ENCODE data around the gene ITPRID1. TPM values are rescaled to one million over a fixed set of nuclear protein-coding genes. Genes with fewer than 3 reads are reported as not detected.

ITPRID1 gene
- total RNA-seq, 1 donor from 2014 or later = not detected

DNA sequence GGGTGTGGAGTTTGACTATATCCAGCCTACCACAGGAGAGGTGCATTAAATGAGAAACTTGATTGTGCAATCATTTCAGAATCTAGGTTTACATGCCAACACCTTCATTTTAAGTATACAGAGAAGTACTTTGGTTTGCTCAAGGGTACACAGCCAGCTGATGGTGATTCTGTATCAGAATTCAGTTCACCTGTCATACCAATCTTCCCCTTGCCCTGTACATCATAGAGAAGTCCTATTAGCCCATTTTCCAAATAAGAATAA, 138.1 kb downstream of the ITPRID1 start:
- H3K27ac Mint-ChIP-seq = no peak overlapping the region
- no peaks in the 10 kb centered on the region for H3K4me1 Mint-ChIP-seq (ENCODE audit: low read depth)
- no peaks in the 10 kb centered on the region for H3K27me3 Mint-ChIP-seq (ENCODE audit: insufficient read depth)
- H3K4me3 Mint-ChIP-seq = no peak overlapping the region
- intact Hi-C loops (cut with micrococcal nuclease) = no loop called here
- H3K9me3 Mint-ChIP-seq = no peaks in the 10 kb centered on the region
- H3K36me3 Mint-ChIP-seq (ENCODE audit: low read depth) = no peaks in the 10 kb centered on the region
- no peak for DNase-seq (ENCODE audit: low spot score)

DNA sequence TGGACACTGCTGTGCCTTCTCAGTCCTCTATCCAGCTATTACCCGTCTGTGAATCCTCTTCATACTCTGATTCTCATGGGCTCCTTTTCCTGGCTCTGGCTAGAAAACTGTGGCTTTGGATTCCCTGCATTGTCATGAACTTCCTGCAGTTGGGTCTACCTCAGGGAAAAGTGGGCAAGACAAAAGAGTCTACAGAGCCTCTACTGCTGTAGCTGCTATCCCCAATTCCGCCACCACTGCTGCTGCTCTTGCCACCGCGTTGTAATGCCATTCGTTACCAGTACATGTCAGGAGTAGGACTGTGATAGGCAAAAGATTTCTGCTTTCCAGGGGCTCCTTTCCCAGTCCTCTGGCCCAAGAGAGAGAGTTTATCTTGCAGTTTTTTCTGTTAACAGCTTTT, 149.2 kb downstream of the ITPRID1 start:
- no peak for DNase-seq (ENCODE audit: low spot score)
- H3K27me3 Mint-ChIP-seq (ENCODE audit: insufficient read depth) = no peaks in the 10 kb centered on the region
- no peak overlapping the region for H3K27ac Mint-ChIP-seq
- H3K9me3 Mint-ChIP-seq = no peaks in the 10 kb centered on the region
- no peak overlapping the region for H3K4me3 Mint-ChIP-seq
- no peaks in the 10 kb centered on the region for H3K4me1 Mint-ChIP-seq (ENCODE audit: low read depth)
- no peaks in the 10 kb centered on the region for H3K36me3 Mint-ChIP-seq (ENCODE audit: low read depth)
- intact Hi-C loops (cut with micrococcal nuclease) = no loop called here

DNA sequence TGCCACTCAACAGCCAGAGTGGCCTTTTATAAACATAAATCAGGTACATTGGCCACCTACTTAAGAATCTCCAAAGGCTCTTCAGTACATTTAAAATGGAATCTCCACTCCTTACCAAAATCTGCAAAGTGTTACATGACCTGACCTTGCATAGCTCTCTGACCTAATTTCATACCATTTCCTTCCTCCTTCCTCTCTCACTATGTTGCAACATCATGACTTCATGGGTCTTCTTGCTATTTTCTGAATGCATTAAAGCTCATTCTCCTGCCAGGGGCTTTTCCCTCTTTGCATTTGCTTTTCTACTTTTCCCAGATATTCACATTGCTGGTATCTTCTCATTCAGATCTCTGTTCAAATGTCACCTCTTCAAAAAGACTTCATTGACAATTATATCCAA, 151.0 kb downstream of the ITPRID1 start:
- Mint-ChIP-seq H3K27ac (no peak overlapping the region), H3K9me3 (no peaks in the 10 kb centered on the region), H3K4me3 (no peak overlapping the region), H3K4me1 (ENCODE audit: low read depth) (no peaks in the 10 kb centered on the region), H3K27me3 (ENCODE audit: insufficient read depth) (no peaks in the 10 kb centered on the region), H3K36me3 (ENCODE audit: low read depth) (no peaks in the 10 kb centered on the region)
- intact Hi-C loops (cut with micrococcal nuclease) = no loop called here
- no peak for DNase-seq (ENCODE audit: low spot score)

DNA sequence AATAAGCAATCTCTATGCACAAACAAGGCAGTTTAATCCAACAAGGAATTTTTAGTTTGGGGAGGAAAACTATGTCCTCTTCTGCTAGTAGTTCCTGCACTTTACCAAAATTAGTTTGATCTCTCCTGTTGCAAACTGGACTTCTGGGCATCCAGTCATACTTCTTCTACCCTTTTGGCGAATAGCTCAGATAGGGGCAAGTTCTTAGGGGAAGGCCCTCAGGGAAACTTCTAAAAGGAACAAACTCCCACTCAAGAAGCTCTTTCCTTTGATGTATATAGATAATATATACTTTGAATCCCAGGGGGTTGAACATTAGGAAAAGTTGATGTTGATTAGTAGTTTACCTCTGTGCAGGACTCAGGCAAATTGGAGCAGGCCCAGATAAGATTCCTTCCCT, 151.7 kb downstream of the ITPRID1 start:
- H3K27ac Mint-ChIP-seq = no peak overlapping the region
- no peak for DNase-seq (ENCODE audit: low spot score)
- H3K27me3 Mint-ChIP-seq (ENCODE audit: insufficient read depth) = no peaks in the 10 kb centered on the region

DNA sequence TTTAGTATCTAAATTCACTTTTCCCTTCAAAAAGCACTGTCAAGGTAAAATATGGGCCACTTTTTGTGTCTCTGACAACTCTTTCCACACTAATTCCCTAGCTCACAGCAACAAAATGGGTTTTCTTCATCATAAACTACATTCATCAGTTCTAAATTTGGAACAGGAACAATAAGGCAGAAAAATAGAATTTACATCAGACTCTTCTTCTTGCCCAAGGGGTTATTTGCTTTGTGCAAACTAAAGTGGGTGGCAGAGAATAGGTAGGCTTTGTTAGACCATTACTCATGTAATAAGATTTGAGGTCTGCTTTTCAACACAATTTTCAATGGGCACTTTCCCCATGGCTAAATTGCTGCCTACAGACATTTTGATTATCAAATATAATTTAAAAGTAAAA, 155.6 kb downstream of the ITPRID1 start:
- H3K36me3 Mint-ChIP-seq (ENCODE audit: low read depth) = no peaks in the 10 kb centered on the region
- no peaks in the 10 kb centered on the region for H3K9me3 Mint-ChIP-seq
- H3K27me3 Mint-ChIP-seq (ENCODE audit: insufficient read depth) = no peaks in the 10 kb centered on the region
- H3K4me3 Mint-ChIP-seq = no peak overlapping the region
- intact Hi-C loops (cut with micrococcal nuclease) = no loop called here
- H3K4me1 Mint-ChIP-seq (ENCODE audit: low read depth) = no peaks in the 10 kb centered on the region
- no peak overlapping the region for H3K27ac Mint-ChIP-seq
- DNase-seq (ENCODE audit: low spot score) = no peak

More for the DNA sequence above, 151.7 kb downstream of the ITPRID1 start:
- H3K36me3 Mint-ChIP-seq (ENCODE audit: low read depth) = no peaks in the 10 kb centered on the region
- H3K4me1 Mint-ChIP-seq (ENCODE audit: low read depth) = no peaks in the 10 kb centered on the region
- no peak overlapping the region for H3K4me3 Mint-ChIP-seq
- no peaks in the 10 kb centered on the region for H3K9me3 Mint-ChIP-seq
- intact Hi-C loops (cut with micrococcal nuclease) = no loop called here

DNA sequence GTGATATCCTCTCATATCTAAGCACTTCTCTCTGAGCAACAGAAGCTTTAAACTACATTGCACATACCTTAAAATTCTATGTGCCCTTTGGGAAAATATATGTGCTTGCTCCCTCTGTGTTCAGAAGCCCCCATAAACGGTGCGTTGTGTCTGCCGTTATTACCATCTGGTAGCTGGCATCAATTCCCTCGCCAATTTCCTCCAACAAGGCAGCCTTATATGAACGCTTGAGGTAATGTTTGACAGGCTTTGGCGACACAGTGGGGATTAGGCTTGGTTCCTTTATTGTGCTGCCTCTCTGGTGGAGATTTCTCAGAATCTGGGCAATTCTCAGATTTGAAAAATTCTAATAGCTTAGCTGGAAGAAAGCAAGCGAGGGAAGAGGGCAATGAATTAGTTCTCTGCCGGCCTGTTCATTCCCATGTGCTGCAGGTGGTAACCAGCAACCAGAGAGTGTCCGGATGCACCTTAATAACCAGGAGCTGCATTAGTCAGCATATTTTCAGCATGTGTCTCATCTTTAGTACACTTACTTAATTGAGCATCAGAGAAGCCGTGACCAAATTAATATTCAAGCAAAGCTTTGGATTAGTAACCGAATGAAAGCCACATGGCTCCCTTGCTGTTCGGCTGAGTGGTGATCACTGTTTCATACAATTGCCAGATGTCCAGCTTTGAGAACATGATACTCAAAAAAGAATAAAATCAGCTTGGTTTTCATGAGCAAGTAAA, 165.8 kb downstream of the ITPRID1 start:
- no peaks in the 10 kb centered on the region for H3K27me3 Mint-ChIP-seq (ENCODE audit: insufficient read depth)
- no peak overlapping the region for H3K27ac Mint-ChIP-seq
- no peak overlapping the region for H3K4me3 Mint-ChIP-seq
- no peaks in the 10 kb centered on the region for H3K4me1 Mint-ChIP-seq (ENCODE audit: low read depth)
- no peaks in the 10 kb centered on the region for H3K9me3 Mint-ChIP-seq
- no peak for DNase-seq (ENCODE audit: low spot score)
- no peaks in the 10 kb centered on the region for H3K36me3 Mint-ChIP-seq (ENCODE audit: low read depth)
- intact Hi-C loops (cut with micrococcal nuclease) = no loop called here

DNA sequence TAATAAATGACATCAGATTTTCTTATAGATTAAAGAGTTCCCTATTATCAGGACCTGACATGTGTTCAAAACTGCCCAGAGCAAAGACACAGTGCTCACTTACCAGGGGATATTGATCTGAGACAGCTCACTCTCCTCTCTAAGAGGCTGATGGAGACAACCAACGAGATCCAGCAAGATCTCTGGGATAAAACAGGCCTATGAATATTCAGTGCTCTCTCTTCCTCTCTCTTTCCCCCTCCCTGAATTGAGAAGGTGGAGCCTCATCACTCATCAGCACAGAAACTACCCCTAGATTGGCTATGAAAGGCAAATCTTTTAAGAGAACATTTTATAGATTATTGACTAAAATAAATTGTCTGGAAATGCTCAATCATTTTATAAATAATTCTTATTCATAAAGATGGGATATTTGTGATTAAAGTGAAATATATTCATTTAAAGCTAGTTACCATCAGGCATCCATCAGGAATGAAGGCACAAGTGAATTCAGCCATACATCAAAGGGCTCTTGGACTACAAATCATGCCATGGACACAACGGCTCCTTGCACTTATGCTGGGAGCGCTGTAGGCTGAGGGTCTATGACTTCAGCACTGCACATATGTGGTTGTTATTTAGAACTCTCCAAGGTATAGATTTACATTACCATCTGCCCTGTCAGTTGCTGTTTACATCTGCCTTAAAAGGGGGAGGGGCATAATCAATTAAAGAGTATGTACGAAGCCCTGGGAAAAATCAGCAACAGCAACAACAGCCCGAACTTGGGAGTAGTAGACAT, 169.7 kb downstream of the ITPRID1 start:
- Mint-ChIP-seq H3K27me3 (ENCODE audit: insufficient read depth) (no peaks in the 10 kb centered on the region), H3K9me3 (no peaks in the 10 kb centered on the region), H3K4me1 (ENCODE audit: low read depth) (no peaks in the 10 kb centered on the region), H3K4me3 (no peak overlapping the region), H3K27ac (no peak overlapping the region), H3K36me3 (ENCODE audit: low read depth) (no peaks in the 10 kb centered on the region)
- intact Hi-C loops (cut with micrococcal nuclease) = no loop called here
- DNase-seq (ENCODE audit: low spot score) = no peak

DNA sequence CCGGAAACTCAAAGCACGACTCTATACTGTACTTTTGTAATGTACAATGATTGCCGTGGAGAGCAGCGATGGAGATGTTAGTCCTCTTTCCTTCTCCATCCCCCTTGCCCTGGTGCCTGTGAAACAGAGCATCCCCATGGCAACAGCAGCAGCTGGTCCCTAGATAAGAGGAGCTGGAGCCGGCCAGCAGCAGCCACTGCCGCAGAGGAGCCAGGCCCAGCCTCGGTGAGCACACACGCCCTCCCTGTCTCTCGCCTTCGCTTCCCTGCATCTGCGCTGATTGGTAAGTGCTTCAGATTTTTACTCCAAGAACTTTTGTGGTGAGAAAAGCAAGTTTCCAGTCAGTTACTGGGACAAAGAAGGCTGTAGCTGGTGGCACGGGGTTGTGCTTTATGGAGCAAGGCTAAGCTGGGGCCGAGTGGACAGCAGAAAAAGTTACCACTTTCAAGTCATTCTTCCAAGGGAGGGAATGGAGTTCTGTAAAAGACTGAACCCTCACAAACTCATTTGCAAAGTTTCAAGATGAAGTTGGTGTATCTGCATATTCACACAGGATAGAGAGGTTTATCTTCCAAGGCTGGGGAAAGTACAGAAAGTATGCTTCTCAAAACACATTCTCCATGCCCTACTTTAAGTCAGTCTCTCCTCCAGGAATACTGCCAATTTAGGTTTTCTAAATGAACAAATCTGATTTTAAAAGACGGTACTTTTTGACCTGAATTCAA, 173.3 kb downstream of the ITPRID1 start, which contains the start of gene PPP1R17:
TSS of gene PPP1R17 (plus strand) at position 192 of the 725 bp plus-strand sequence. CDS start 5,227 bp downstream, outside the sequence.
- Mint-ChIP-seq H3K27ac (no peak within 1 kb of the TSS), H3K4me1 (ENCODE audit: low read depth) (no peaks in the 10 kb centered on the region), H3K36me3 (ENCODE audit: low read depth) (no peaks in the 10 kb centered on the region), H3K4me3 (no peak within 1 kb of the TSS), H3K9me3 (no peaks in the 10 kb centered on the region), H3K27me3 (ENCODE audit: insufficient read depth) (no peaks in the 10 kb centered on the region)
- intact Hi-C loops (cut with micrococcal nuclease) = no loop called here
- no peak for DNase-seq (ENCODE audit: low spot score)

DNA sequence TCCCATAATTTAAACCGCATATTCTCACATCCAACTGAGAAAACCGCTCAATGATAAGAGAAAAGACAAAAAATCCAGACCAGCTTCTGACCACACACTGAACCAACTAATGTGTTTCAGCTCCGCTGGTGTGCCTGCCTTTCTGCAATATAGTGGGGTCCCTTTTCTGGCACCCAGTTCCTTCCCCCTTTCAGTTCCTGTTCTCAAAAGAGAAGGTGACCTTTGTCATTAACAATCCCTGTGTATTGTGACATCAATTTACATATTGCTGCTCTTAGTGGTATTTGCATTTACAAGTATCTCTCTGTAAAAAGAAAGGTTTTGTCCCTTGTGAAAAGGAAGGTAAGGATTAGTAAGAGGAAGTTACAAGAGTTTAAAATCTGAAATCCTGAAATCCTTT, 174.5 kb downstream of the ITPRID1 start:
- no peak overlapping the region for H3K27ac Mint-ChIP-seq

DNA sequence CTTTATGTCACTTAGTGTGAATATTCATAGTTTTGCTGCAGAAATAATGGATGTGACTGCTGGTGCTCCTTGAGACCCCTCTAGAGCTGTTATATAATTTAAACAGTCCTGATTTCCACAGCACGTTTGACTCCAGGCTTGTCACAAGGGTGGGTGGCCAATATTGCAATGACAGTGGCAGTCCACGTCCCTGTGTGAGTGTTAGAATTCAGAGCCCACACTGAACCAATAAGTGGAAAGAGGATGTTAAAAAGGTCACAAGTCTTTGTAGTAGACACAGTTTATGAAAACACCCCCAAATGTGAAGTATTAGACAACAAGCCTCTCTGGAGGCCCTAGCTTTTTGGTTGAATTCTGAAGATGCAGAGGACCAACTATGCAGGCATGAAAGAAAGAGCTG, 175.1 kb downstream of the ITPRID1 start:
- no peak overlapping the region for H3K27ac Mint-ChIP-seq
- no peak for DNase-seq (ENCODE audit: low spot score)
- no peaks in the 10 kb centered on the region for H3K4me1 Mint-ChIP-seq (ENCODE audit: low read depth)
- no peaks in the 10 kb centered on the region for H3K9me3 Mint-ChIP-seq
- no peak overlapping the region for H3K4me3 Mint-ChIP-seq
- intact Hi-C loops (cut with micrococcal nuclease) = no loop called here
- H3K27me3 Mint-ChIP-seq (ENCODE audit: insufficient read depth) = no peaks in the 10 kb centered on the region
- no peaks in the 10 kb centered on the region for H3K36me3 Mint-ChIP-seq (ENCODE audit: low read depth)

More for the DNA sequence above, 174.5 kb downstream of the ITPRID1 start:
- H3K27me3 Mint-ChIP-seq (ENCODE audit: insufficient read depth) = no peaks in the 10 kb centered on the region
- no peak overlapping the region for H3K4me3 Mint-ChIP-seq
- intact Hi-C loops (cut with micrococcal nuclease) = no loop called here
- DNase-seq (ENCODE audit: low spot score) = no peak
- no peaks in the 10 kb centered on the region for H3K4me1 Mint-ChIP-seq (ENCODE audit: low read depth)
- H3K36me3 Mint-ChIP-seq (ENCODE audit: low read depth) = no peaks in the 10 kb centered on the region
- H3K9me3 Mint-ChIP-seq = no peaks in the 10 kb centered on the region

DNA sequence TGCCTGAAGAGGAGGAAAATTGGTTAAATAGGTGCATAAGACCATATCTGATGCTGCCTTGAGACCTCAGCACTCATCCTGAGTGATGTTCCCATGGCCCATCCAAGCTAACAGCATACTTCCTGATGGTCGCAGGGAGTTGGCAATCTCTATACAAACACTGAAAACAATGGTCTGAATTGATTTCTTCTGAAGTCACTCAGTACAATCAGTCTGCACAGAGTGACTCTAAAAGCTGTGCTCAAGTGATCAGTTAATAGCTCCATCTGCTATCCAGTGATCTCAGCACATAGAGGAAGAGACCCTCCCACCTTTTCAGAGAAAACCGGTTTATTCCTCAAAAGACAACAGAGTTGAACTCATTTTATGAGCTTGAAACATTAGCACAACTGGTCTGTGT, 177.0 kb downstream of the ITPRID1 start:
- H3K4me3 Mint-ChIP-seq = no peak overlapping the region
- DNase-seq (ENCODE audit: low spot score) = no peak
- H3K27ac Mint-ChIP-seq = no peak overlapping the region
- no peaks in the 10 kb centered on the region for H3K9me3 Mint-ChIP-seq
- intact Hi-C loops (cut with micrococcal nuclease) = no loop called here
- H3K4me1 Mint-ChIP-seq (ENCODE audit: low read depth) = no peaks in the 10 kb centered on the region
- H3K27me3 Mint-ChIP-seq (ENCODE audit: insufficient read depth) = no peaks in the 10 kb centered on the region
- H3K36me3 Mint-ChIP-seq (ENCODE audit: low read depth) = no peaks in the 10 kb centered on the region

DNA sequence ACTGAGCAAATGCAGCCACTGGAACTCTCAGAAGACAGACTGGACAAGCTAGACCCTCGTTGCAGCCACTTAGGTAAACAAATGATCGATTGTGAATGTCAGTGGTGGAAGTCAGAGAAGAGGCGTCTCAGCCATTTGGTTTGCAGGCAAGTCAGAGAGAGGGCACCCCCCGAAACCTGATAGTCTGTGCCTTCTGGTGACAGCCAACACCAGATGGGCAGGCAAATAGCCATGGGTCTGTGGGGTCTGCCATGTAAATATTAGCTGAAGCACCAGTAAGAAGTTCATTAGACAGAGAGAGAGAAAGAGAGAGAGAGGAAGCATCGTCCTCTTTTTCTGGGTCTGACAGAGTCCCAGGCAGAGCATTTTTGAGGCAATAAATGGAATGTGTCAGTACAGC, 178.6 kb downstream of the ITPRID1 start:
- H3K9me3 Mint-ChIP-seq = no peaks in the 10 kb centered on the region
- H3K27ac Mint-ChIP-seq = no peak overlapping the region
- H3K4me3 Mint-ChIP-seq = no peak overlapping the region
- DNase-seq (ENCODE audit: low spot score) = no peak
- H3K36me3 Mint-ChIP-seq (ENCODE audit: low read depth) = no peaks in the 10 kb centered on the region
- intact Hi-C loops (cut with micrococcal nuclease) = no loop called here
- H3K4me1 Mint-ChIP-seq (ENCODE audit: low read depth) = no peaks in the 10 kb centered on the region
- H3K27me3 Mint-ChIP-seq (ENCODE audit: insufficient read depth) = no peaks in the 10 kb centered on the region

DNA sequence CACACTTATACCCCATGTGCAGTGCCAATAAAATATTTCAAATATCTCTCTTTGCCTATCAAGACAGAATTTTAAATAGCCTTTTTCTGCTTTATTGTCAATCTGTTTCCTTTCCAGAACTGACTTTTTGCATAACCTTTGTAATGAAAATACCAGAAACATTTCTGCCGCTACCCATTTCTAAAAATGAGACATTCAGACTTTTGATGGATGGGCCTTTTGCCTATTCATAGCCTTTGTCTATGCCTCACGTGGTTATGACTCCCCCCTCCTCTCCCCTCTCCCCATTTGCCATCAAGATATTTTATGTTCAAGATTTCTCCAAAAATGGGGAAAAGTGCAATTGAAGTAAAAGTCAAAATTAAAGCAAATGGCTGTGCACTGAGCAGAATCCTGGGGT, 179.0 kb downstream of the ITPRID1 start:
- Mint-ChIP-seq H3K27ac (no peak overlapping the region), H3K27me3 (ENCODE audit: insufficient read depth) (no peaks in the 10 kb centered on the region), H3K36me3 (ENCODE audit: low read depth) (no peaks in the 10 kb centered on the region), H3K9me3 (no peaks in the 10 kb centered on the region), H3K4me3 (no peak overlapping the region), H3K4me1 (ENCODE audit: low read depth) (no peaks in the 10 kb centered on the region)
- intact Hi-C loops (cut with micrococcal nuclease) = no loop called here
- no peak for DNase-seq (ENCODE audit: low spot score)

Data from activated T-helper 1 cell treated with anti-CD3 and anti-CD28 coated beads, Interleukin-12 subunit alpha, Interleukin-12 subunit beta, Interleukin-2, Interleukin-4 antibody, amounts not matched to agents 30 ng/mL and 10 ng/mL and 1 ng/mL, durations not matched to agents 14 hours and 24 hours and 36 hours (primary cell).